GM21786 (cell line): ENCODE measurements around the gene HMGB1.
"Not testable (repeated sequence)": the region's sequence is repeated elsewhere in the genome, so short reads cannot be mapped to it uniquely, and the experiment has no call there.

ENCODE experiments used
- ATAC-seq: cut with Tn5 transposase; IDR thresholded peaks from one replicate; pipeline ENCODE4 v1.9.1; 2021; ENCODE audit not compliant: unreplicated experiment

HMGB1 gene

DNA sequence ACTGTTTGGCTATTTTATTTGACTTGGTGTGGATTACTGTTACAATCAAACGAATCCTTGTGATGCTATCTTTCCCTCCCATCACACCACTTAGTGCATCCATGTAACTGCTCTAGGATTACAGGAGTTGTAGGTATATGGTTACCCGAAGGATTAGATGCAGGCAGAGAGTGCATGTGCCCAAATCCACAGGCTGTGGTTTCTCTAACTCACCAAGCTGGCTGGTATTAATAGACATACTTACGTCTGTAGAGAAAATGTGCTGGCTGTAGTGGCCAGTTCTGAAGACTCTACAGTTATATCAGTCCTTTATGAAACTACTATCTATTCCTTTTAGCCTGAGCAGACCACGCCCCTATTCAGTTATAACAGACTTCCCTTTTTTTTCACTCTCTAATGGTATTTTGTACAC, 1.1 kb upstream of the HMGB1 start:
- ATAC-seq = no peak

DNA sequence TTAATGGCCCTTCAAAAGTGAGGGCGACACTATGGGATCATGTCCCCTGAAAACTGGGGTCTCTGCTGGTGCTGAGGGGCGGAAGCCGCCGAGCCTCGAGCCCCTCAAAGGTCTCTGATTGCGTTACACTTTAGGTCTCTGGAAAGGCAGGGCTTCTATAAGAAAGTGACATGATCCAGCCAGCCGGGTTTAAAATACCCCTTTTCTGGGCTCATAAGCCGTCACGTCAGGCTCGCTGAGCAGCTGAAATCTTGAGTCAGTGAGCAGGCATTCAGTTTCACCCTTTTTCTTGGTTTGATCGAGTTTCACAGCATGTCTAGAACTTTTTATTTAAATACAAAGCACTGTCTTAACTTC, 600 bp upstream of the HMGB1 start:
- no peak for ATAC-seq

DNA sequence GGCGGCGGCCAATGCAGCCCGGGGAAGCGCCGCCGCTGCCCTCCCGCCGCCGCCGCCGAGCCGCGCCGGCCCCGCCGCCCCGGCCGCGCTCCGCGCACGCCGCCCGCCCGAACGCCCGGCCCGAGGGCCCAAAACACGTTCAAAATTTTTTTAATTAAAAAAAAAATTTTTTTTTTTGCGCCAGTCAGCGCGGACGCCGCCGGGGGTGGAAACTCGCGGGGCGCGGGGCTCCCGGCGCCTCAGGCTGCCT, 468 bp downstream of the HMGB1 start:
- ATAC-seq = no peak

DNA sequence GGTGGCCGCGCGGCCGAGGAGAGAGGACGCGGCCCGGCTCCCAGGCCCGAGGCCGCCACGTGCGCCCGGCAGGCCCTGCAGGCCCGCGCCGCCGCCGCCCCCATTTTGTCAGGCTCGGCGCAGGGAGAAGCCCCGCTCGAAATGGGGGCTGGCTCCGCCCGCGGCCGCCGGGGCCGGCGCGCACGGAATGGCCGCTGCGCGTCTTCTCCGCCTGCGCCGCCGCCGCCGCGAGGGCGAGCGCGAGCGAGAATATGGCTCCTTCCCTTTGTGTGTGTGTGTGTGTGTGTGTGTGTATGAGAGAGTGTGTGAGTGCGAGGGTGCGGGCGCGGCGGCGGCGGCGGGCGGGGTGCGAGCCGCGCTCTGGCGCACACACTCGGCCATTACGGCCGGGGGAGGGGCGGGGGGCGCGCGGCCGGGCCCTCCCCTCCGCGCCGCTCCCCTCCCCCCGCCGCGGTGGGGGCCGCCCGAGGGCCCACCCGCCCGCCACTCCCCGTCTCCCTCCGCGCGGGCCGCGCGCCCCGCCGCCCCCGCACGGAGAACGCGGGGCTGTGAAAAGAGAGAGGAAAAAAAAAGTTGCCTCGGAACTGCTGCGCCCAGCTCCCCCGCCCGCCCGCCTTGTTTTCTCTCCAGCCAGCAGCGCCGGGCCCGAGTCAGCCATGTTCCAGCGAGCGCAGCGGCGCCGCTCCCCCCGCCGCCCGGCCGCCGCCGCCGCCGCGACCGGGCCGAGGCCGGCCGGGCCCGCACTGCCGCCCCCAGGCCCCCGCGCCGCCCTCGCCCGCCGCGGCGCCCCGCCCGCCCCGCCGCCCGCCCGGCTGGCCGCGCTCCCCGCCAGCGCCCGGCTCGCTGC, 1.0 kb downstream of the HMGB1 start:
- ATAC-seq = peak; percentile 14

DNA sequence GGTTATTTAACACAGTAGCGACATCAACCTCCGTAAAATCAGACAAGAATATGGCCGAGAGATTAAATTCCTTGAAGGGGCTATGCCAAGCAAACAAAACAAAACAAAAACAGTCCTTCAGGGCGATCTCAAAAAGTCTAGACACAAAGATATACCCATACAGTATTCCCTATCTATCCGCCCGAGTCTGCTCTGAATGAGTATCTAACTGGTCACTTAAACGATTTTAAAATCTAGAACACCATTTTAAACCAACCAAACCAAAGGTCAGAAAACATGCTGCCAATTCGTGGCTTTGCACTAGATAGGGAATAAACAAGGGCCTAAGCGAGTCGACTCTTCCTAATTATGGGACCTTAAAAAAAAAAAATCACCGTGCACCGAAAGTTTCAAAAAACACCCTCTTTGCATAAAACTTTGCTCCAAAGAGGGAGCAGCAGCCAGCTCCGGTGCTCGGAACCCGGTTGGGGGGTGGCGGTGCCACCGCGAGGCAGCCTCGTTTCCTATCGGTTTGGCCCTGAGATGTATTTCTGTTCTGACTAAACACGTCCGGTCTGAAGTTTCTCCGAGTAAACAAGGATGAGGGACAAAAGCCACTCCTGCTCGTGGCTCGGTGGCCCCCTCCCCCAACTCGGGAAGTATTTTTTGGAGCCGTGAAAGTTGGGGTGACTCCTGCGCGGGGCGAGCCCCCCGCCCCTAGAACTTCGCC, 1.8 kb downstream of the HMGB1 start:
- peak; percentile 37 for ATAC-seq

DNA sequence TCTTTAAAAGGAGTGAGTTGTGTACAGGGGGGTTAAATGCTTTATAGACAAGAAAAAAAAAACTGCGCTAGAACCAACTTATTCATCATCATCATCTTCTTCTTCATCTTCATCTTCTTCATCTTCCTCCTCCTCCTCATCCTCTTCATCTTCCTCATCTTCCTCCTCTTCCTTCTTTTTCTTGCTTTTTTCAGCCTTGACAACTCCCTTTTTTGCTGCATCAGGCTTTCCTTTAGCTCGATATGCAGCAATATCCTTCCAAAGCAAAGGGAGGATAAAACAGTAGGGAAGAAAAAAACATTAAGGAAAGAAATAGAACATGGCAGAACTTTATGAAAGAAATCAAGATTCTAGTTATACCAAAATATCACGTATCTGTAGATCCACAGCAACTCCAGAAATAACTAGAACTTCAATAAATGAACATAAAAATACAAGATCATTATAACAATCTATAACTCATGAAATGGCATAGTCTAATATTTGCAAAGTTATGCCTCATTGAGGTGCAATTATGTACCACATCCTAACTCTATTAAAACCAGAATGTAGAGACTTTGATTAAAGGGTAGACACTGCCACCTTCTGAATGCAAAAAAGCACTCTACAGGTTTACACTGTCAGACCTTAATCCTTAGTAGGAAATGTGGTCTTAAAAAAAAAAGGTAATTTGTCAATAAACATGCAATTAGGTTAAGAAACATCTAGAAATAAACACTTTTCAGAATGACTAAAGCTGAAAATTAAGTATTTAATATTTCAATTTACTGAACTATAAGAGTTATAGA, 4.3 kb downstream of the HMGB1 start:
- ATAC-seq = not testable (repeated sequence)

DNA sequence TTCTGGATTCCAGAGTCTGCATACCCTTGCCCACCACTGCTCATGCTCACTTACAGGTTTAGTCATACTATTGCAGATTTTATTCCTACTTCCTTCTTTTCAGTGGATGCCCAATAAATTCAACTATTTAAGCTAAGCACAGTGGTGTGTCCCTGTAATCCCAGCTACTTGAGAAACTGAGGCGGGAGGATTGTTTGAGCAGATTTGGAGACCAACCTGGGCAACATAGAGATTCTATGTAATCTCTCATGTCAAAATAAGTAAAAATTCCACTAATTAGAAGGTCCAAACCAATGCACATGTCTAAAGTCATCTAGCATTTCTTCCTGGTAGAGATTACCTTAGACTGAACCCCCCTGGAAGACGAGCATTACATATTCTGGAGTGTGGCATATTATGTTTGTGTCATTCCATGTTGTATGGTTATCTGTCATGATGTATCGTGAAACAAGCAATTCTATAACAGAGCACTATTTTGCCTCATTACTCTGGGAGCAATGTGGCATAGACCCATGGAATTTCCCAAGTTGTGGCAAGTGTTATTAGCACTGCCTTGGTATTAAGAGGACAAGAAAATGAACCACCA, 8.3 kb downstream of the HMGB1 start:
- no peak for ATAC-seq

DNA sequence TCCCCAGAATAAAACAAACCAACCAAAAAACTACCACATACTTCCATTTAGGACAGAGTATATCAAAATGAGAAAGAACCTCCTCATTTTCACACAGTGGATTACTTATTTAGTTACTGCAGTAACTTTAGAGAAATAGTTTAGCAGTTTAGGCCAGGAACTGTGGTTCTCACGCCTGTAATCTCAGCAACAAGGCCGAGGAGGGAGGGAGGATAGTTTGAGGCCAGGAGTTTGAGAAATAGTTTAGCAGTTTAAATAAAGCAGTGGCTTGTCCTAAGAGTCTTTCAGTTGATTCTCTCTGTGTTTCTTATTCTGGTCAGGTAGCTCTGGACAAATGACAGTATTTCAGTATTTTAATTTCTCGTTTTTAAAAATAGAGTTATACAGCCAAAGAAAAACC, 9.4 kb downstream of the HMGB1 start:
- ATAC-seq = no peak

DNA sequence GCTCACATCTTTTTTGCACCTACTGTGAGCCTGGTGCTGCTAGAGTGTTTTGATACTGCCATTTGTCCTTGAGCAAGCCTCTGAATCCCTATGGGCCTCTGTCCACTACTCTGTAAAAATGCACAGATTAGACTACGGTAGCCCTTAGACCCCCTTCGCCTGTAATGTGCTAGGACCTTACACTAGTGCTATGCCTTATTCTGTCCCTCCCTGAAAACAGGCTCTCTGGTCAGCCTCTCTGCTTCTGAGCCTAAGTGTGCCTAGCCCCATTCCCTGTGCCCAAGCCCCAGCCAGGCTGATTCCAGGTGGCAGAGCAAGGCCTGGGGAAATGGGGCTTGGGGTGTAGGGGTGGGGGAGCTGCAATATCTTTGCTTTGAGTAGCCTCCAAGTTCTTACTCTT, 10.7 kb downstream of the HMGB1 start:
- ATAC-seq = no peak

DNA sequence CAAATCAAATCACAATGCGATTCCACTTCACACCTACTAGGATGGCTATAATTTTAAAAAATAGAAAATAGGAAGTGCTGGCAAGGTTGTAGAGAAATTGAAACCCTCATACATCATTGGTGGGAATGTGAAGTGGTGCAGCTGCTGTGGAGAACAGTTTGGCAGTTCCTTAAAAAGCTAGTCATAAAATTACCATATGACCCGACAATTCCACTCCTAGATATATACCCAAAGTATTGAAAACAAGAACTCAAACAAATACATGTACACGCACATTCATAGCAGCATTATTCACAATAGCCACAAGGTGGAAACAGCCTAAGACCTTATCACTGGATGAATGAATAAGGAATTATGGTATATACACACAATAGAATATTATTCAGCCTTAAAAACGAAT, 12.0 kb downstream of the HMGB1 start:
- ATAC-seq = no peak

DNA sequence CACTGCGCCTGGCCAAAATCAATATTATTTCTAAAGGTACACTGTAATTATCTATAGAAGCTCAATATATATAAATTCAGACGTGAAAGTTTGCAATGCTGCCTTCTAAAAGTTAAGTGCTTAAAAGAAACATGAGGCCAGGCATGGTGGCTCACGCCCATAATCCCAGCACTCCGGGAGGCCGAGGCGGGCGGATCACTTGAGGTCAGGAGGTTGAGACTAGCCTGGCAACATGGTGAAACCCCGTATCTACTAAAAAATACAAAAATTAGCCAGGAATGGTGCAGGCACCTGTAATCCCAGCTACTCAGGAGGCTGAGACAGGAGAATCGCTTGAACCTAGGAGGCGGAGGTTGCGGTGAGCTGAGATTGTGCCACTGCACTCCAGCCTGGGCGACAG, 14.3 kb downstream of the HMGB1 start:
- not testable (repeated sequence) for ATAC-seq

DNA sequence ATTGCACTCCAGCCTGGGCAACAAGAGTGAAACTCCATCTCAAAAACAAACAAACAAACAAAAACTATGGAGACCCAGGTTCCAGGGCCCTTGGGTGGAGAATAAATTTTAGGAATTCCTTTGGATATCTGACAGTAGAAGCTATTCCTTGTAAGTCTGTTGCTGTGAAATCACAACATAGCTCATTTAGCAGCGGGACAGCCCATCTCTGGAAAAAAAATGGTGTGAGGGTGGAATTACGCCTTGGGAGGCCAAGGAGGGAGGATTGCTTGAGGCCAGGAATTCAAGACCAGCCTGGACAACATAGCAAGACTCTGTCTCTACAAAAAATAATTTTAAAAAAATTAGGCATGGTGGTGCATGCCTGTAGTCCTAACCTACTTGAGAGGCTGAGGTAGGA, 15.7 kb downstream of the HMGB1 start:
- ATAC-seq = no peak

DNA sequence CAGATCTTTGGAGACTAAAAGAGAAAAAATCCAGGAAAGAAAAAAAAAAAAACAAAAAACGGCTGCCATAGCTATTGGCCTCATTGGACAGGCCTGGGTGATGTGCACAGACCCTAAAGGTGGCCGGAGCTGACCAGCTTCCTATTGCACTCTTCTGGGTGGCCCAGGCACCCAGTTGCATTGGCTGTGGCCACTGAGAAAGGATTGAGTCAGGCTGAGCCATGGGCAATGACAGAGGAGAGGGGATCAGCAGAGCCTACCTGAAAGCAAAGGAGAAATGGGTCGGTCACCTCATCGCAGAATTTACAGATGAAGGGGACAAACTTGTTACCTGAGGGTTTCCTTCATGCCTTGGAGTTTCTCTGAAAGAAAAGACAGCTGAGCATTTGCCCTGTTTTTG, 17.3 kb downstream of the HMGB1 start:
- ATAC-seq = no peak

DNA sequence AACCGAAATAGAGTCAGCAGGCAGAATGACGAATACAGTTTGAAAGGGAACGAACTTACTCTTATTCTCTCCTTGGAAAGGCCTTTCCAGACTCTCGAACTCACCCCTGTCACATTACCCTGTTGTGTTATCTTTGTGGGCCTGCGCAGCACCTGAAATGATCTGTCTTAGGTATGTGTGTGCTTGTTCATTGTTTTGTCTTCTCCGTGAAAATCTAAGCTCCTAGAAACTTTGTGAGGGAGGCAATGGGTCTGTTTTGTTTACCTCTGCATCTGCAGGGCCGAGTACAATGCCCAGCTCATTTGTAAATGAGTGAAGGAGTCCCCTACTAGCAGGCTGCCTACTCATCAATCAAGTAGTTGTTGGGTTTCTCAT, 19.6 kb downstream of the HMGB1 start:
- peak; percentile 8 for ATAC-seq

DNA sequence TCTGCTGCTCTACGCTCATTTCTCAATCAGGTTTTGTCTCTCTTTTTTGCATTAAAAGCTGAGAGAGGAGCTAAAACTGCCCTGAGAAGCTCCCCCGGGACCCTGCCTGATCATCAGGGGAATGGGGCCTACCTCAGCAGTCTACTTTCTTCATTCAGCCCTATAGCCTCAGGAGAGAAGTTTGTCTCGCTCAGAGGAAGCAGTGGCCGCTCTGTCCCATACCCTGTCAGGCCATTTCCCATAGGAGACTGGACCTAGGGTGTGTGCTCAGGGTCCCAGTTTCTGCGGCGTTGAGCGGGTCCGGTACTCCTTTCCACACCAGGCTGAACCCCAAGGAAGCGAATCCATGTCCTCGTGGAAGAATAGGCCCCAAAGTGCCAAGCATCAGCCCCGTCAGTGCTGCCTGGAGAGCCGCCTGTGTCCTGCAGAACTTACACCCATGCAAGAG, 21.8 kb downstream of the HMGB1 start:
- ATAC-seq = peak; percentile 33

DNA sequence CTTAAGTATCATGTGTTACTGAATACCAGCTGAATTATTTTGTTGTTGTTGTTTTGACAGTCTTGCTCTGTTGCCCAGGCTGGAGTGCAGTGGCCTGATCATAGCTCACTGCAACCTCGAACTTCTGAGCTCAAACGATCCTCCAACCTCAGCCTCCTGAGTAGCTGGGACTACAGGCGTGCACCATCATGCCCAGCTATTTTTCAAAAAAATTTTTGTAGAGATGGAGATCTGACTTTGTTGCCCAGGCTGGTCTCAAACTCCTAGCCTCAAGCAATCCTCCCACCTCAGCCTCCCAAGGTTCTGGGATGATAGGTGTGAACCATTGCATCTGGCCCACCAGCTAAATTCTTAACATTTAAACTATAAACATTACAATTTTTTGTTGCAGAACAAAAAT, 22.2 kb downstream of the HMGB1 start:
- ATAC-seq = not testable (repeated sequence)

DNA sequence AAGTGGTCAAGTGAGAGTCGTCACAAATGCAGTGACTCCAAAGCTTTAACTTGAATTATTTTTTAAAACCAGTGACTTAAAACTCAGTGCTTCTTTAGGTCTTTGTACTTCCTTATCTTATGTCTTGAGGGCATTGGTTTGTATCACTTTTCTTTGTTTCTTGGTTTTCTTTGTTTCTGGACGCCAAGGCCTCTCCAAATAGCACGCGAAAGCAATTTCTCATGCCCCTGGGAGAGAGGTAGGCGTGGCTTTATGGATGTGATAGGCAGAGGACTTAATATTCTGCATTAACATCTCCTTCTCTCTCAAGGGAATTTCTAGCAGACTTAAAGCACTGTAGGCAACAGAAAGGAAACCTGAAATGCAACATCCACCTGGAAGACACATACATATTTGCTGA, 22.8 kb downstream of the HMGB1 start:
- ATAC-seq = peak; percentile 23

DNA sequence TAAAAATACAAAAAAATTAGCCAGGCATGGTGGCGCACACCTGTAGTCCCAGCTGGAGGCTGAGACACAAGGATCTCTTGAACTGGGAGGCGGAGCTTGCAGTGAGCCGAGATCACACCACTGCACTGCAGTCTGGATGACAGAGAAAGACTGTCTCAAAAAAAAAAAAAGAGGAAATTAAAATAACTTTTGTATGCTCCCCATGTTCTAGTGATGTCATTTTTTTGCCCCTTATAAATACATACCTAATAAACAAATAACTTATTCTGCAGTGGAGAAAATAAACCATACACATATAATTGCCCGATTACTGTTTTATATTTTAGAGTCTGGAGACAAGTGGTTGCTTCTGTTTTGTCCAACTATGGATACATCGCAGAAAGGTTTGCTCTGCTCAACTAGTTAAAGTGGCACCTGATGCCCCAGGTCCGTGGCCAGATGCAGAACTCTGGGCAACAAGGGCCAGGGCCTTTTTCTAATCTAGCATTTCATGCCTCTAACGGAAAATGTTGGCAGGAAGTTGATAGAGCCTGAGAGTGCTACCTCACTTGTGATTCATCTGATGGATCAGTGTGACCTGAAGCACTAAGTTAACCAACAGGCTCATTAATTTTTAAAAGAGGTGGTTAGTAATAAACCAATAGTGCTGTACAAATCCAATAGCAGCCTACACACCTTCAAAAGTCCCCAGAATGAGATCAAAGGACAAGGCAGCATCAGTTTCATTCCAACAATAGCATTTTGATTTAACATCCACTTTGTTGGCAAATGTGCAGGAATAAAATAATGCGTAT, 24.6 kb downstream of the HMGB1 start:
- ATAC-seq = peak; percentile 30

DNA sequence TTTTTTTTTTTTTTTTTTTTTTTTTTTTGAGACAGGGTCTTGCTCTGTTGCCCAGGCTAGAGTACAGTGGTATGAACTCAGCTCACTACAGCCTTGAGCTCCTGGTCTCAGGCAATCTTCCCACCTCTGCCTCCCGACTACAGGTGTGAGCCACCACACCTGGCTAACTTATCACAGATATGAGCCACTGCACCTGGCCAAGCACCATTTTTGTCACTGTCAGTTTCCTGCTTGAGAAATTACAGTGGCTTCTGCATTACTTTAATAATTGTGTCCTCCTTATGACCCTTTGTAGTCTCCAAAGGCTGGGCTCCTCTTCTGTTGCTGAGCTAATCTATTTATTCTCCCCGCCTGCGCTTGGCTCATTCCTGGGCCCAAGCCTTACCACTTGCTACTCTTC, 27.4 kb downstream of the HMGB1 start:
- no peak for ATAC-seq

DNA sequence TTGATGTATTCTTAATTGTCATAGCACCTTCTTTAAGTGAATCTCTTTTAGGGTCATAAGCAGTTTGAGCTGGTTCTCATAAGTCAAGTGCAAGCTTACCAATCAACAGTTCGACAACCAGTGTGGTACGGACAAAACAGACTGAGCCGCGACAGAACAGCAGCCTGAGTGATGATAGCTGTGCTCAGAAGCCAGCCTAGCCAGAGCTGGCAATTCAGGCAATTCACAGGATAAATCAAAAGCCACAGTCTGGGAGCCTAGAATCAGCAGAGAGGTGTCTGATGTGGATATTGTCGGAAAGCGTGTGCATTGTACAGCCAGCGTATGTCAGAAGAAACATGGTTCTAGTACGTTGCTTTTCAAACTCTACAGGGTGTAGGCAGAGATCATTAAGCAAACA, 28.6 kb downstream of the HMGB1 start:
- no peak for ATAC-seq

DNA sequence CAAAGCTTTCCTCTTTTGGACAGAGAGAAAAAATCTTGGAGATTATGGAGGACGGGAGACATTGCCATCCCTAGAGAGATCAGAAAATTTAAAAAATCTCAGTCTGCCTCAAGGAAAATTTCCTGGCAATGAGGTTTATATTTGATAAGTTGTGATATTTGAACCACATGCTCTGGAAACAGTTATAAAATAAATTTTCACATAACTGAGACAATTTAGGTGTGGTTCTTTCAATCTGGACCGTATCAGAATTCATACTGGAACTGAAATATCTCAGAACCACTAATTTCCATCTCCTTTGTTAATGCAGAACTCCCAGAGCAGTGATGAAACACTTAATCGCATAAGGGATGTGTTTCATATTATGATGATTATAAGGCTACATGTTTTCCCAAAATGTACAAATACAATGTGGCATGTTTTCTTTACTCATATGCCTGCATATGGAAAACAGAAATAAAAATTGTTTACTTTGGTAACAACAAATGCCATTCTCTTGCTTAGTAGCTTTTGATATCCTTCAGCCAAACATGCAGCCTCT, 29.8 kb downstream of the HMGB1 start:
- no peak for ATAC-seq
